Skeletal muscle cell (primary cell): ENCODE measurements around the gene C12orf60.

Experiments used
- DNase-seq: peaks from one replicate; pipeline ENCODE4 v3.0.0-alpha.2; 2010; ENCODE audit warnings: low read depth
- H3K4me3 ChIP-seq: 2 replicates; pipeline ENCODE4 v1.5.1; 2011; ENCODE audit warnings: low read depth, mild to moderate bottlenecking, control low read depth, low read length, moderate library complexity

The C12orf60 gene

DNA sequence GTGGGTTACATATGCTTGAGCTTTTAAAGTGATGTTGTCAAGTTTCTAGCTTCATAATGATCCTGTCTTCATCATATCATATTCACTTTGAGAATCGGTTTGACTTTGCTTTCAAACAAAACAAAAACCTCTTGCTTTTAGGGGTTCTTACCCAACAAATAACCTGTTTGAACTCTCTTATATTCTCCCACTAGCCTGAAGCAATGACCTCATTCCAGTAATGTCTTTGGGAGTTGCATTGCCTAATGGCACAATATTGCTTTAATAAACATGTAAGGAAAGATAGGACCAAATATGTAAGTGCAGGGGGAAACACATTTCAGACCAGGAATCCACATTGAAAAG is 27.9 kb upstream of the C12orf60 start:
- peak; percentile 31 for DNase-seq

GRCh38 chr12:14776236-14776961 is 27.1 kb upstream of the C12orf60 start:
- peak overlapping the region; percentile 84 for H3K4me3 ChIP-seq
- no peak for DNase-seq

More for the DNA sequence above, 27.9 kb upstream of the C12orf60 start:
- H3K4me3 ChIP-seq, result peak overlapping the region; percentile 84

DNA sequence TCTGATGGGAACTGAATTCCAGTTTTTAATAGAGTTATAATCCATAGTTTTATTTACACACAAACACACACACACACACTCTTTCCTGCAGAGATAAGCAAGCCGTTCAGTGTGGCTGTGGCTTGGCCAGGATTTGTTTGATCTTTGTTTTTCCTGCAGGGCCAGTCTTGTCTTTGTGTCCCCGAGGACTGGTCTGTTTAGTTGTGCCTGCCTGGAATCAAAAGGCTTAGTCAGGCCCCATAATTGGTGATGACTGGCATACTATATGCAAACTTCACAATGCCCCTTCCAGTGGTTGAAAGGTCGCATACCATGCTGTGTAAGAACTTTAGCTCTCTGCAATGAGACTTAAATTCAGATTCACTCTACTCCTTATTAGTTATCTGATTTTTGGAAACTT is 26.2 kb upstream of the C12orf60 start:
- H3K4me3 ChIP-seq, result no peak overlapping the region
- no peak for DNase-seq

GRCh38 chr12:14779834-14780233 is 23.6 kb upstream of the C12orf60 start:
- no peak overlapping the region for H3K4me3 ChIP-seq
- DNase-seq, result no peak

DNA sequence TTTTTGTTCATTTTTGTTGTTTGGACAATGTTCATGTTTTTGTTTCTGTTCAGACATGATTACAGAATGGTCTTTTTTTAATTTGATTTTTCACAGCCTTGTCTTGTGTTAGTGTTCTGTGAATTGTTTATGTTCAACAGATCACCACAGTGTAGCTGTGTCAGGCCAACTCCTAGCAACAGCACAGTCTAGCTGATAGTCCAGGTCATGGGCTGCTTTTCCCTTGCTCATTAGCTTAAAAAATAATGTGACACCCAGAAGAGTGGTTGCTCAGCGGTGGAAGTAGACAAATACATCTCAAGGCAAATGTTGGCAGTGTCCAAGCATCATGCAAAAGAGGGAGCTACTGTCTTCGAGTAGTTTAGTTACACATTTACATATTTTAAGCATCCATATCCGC is 22.6 kb upstream of the C12orf60 start:
- no peak for DNase-seq
- H3K4me3 ChIP-seq, result no peak overlapping the region

- H3K4me3 ChIP-seq, result no peak overlapping the region
- DNase-seq, result no peak
Observed at GRCh38 chr12:14781563-14781962, 21.9 kb upstream of the C12orf60 start.

DNA sequence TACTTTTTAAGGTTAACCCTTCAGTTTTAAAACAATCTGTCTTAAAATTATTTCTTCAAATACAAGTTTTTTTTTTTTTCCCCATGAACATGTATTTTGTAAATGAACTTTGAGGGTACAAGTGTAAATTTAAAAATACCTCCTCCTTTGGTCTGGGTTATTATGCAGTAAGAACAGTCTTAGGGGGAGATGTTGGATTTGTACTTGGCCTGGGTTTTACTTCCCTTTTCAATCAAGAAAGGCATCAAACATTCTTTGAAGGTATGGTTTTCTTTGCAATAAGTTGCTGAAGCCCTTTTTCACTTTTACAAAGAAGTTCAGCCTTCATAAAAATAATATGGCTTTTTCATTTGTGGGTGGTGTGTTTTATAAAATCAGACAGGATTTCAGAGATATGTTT is 20.7 kb upstream of the C12orf60 start:
- no peak for DNase-seq
- H3K4me3 ChIP-seq, result no peak overlapping the region

- no peak overlapping the region for H3K4me3 ChIP-seq
- no peak for DNase-seq
Observed at GRCh38 chr12:14784471-14784870, 19.0 kb upstream of the C12orf60 start.

GRCh38 chr12:14785568-14785967 is 17.9 kb upstream of the C12orf60 start:
- no peak overlapping the region for H3K4me3 ChIP-seq
- no peak for DNase-seq

GRCh38 chr12:14795028-14795448 is 8.4 kb upstream of the C12orf60 start:
- H3K4me3 ChIP-seq, result no peak overlapping the region
- DNase-seq, result no peak

DNA sequence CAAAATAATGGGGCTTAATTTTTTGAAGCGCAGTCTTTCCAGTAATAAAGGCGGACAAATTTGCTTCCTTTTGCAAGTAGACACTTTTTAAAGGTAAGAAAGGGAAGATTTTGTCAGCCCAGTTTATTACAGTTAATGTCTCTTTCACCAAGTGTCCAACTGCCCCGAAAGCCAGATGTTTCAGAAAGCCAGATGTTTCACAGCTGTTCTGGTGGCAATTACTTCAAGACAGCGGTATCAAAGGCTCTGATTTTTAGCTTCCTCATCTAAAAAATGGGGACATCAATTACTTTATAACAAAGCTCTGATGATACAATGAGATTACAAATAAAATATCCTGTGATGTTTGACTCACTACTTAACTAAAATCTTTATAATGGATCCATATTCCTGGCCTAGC is 1.2 kb upstream of the C12orf60 start:
- no peak for DNase-seq
- peak overlapping the region; percentile 86 for H3K4me3 ChIP-seq

DNA sequence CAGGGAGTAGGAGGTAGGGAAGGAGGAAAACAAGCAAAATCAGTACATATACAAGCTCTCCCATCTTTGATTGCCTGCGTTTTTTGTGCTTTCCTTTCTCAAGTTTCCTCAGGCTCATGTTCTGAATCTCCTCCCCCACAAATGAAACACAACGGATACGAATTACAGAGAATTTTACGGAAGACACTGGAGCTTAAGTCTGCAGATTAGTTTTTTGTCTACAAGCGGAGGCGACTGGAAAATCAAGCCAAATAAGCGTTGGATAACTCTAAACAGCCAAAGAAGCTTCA is 804 bp upstream of the C12orf60 start:
- peak overlapping the region; percentile 86 for H3K4me3 ChIP-seq
- DNase-seq, result no peak

DNA sequence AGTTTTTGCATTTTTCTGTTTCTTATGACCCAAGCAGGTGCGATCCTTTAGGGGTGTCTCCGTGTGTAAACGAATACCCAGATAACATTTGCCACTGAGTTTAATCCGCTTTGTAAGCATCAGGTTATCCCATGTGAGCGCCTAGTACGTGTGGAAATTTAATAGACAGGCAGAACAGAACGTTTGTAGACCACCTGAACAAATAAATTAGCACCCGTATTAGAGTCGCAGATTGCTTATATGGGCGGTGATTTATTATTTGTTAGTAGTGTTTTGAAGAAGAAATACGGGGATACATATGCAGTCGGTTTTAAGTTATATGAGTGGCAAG is 325 bp downstream of the C12orf60 start:
- H3K4me3 ChIP-seq, result peak overlapping the region; percentile 86
- DNase-seq, result no peak

DNA sequence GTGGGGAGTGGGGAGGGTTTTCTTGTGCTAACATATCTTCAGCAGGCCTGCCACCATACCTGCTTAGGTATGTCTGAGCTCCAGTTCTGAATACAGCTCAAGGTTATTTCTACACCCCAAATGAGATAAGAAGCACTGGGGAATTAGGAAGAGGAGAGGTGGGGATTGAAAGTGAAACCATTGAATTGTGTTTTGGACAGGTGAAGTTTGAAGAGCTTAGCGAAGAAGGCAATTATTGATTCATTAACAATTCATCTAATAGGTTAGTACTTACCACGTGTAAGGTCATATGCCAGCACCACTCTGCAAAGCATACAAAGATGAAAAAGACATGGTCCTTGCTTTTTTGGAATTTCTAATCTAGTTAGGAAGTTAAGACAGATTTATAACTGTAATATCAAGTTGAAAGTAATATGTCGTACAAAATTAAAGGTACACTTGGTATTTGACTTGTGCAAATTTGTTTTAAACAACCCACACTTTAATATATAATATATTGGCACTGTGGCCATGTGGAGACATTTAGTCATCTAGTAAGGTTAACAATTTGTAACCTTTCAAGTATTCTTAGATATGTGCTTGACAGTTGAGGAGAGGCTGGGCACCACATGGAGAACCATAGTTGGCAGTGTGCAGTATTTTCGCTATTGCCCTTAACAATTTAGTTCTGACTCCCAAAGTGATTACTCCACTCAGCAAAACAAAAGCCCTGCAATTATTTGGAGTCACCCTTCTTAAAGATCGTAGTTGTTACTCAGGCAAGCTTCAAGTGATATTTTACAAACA is 6.9 kb downstream of the C12orf60 start:
- H3K4me3 ChIP-seq, result no peak overlapping the region
- DNase-seq, result no peak

DNA sequence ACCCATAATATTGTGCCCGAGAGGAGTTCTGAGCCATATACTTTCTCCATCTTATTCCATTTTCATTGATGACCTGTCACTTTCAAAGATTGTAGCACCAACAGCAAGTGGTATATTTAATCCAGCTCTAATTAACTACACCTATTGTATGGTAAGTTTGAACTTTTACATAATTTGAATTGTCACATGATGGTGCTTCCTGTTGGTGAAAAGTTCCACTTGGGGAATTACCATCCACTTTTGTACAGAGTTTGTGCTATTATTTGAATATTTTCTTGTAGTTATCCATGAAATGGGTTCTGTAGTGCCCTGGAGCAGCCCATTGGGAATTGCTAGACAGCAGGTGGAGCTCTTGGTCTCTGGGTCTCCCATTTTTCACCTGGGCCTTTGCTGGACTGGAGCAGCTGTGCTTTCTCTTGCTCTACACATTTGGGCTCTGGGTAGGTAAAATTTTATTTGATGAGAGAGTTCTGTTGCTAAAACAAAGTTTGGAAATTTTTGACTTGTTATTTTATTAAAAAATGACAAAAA is 7.5 kb downstream of the C12orf60 start:
- no peak for DNase-seq
- H3K4me3 ChIP-seq, result no peak overlapping the region

DNA sequence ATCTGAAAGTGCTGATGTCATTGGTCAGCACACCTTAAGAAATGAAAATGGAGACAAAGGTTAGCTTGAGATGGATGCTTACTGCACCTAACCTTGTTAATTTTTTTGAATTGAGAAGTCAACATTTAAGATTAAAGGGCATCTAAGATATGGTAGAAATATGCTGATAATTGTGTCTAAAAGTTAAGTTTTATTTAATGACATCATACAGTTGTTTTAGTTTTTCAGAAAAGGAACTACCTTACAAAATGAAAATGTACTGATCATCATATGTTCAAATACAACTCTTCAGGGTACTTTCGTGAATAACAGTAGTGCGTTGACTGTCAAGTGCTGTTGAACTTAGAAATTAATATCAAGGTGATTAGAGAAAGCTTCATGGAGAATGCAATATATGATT is 8.0 kb downstream of the C12orf60 start:
- H3K4me3 ChIP-seq, result no peak overlapping the region
- no peak for DNase-seq

DNA sequence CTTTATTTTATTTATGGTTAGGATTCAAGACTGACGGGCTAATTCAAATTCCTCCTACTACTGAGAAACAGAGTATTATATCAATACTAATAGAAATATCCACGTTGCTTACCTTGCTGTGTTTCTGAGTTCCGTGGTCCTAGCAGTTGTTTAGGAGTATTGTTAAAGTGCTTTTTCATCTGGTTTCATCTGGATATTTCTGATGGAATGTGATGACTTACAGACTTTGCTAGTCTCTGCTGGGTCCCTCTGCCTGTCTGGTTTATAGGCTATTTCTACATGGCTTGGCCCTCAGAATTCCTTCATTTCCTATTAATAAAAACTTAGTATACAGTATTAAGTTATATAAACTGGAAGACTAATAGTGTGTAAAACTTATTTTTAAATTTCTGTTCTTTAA is 10.5 kb downstream of the C12orf60 start, which contains the start of gene SMCO3:
Gene SMCO3, minus strand, starts transcription at position 169 of the 400 bp plus-strand sequence. CDS start 7,502 bp downstream, outside the sequence.
- peak within 1 kb of the TSS; percentile 3 for H3K4me3 ChIP-seq
- DNase-seq, result no peak

GRCh38 chr12:14824012-14824634 is 20.7 kb downstream of the C12orf60 start:
- no peak overlapping the region for H3K4me3 ChIP-seq
- no peak for DNase-seq

DNA sequence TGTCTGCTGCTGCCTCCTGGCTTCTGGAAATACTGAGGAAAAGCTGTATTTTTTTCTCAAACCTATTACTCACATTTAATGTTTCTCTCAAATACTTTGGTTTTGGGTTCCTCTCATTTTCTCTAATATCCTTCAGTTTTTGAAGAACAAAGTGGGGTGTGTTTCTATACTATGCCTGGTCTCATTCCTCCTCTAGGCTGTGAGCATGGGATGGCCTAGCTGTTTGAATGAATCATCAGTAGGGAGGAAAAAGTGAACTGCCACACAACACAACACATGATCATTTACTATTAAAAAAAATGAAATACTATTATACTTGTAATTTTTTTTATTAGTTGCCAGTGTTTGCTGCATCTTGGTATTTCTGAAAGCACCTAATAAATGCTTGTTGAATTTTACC is 21.8 kb downstream of the C12orf60 start:
- H3K4me3 ChIP-seq, result no peak overlapping the region
- no peak for DNase-seq

DNA sequence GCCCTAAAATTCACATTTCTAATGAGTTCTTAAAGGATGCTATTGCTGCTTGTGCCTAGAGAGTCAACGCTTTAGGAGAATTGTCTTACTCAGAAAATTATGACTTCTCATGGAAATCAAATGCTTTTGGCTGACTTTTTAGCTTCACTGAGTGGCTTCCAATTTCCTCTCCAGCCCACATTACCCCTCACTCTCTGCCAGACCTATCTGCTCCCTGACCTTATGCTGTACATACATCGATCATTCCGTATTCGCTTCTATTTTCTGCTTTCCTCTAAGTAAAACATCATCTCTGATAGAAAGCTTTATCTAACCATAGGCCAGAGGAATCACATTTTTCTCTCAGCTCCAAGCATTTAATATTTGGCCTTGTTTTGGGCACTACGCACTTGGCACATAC is 23.0 kb downstream of the C12orf60 start:
- no peak for DNase-seq
- H3K4me3 ChIP-seq, result no peak overlapping the region

- H3K4me3 ChIP-seq, result no peak overlapping the region
- DNase-seq, result no peak
Observed at GRCh38 chr12:14827043-14827442, 23.6 kb downstream of the C12orf60 start.
